ENCODE data around the gene LIF.

Gene LIF

DNA sequence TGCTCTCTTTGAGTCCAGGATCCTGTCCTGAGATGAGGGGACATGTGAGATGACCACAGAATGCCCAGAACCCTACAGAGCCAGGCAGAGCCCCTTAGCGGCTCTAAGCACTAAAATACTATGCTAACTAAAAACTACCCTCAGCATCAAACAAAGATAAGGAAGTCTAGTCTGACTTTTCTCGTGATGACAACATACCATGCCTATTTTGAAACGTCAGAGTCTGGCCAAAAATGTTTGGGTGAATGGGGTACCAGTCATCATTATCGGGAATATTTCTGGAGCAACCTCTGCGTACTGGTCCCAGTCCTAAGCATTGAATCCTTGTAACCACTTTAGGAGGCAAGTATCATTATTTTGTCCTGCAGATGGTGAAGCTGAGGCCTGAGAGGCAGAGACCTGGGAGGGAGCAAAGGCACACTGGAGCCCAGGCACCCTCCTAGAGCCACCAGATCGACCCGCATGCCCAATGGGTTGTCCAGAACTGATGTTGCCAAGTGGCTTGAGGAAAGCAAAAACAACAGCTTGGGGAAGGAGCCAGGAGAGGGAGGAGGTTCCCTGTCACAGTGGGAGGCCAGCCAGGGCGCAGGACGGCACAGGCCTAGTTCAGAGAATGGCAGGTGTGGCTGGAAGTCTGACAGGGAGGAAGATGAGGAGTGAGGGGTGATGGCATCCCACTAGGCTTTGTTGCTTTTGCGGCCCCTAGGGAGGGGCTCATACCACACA, 27.3 kb upstream of the LIF start:
- no peak for DNase-seq (ENCODE audit: low spot score)
- in situ Hi-C loops (cut with MboI; ENCODE audit: low sequenced_read_pairs, unreplicated experiment): no loop called here
- TF ChIP-seq, protein P1, sequence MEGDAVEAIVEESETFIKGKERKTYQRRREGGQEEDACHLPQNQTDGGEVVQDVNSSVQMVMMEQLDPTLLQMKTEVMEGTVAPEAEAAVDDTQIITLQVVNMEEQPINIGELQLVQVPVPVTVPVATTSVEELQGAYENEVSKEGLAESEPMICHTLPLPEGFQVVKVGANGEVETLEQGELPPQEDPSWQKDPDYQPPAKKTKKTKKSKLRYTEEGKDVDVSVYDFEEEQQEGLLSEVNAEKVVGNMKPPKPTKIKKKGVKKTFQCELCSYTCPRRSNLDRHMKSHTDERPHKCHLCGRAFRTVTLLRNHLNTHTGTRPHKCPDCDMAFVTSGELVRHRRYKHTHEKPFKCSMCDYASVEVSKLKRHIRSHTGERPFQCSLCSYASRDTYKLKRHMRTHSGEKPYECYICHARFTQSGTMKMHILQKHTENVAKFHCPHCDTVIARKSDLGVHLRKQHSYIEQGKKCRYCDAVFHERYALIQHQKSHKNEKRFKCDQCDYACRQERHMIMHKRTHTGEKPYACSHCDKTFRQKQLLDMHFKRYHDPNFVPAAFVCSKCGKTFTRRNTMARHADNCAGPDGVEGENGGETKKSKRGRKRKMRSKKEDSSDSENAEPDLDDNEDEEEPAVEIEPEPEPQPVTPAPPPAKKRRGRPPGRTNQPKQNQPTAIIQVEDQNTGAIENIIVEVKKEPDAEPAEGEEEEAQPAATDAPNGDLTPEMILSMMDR (IDR thresholded peaks at IDR 0.05; ENCODE audit: borderline replicate concordance, control extremely low read depth, extremely low read depth, insufficient read depth, missing control alignments): no peak

DNA sequence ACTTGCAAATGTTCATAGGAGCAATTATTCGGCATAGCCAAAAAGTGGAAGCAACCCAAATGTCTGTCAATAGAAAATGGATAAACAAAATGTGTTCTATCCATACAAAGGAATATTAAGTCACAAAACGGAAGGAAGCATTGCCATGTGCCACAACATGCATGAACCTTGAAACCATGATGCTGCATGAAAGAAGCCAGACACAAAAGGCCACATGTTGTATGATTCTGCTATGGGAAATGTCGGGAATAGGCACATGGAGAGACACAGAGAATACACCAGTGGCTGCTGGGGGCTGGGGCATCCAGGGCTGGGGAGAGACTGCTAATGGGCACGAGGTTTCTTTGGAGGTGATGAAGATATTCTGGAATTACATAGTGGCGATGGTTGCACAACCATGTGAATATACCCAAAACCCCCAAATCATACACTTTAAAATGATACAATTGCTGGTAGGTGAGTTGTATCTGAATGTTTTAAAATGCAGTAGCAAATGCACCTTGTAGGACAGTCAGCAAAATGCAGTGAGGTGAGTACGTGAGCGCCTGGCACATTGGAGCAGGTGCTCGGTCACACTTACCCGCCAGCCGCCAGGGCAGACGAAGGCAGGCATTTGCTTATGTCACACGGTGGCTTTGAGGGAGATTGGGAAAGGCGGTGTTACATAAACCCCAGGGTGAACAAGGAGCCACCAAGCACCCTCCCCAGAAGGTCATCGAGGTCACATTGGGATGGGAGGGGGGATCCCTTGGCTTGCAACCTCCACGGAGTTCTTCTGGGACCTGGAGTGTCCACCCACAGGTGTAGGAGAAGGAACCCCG, 26.4 kb upstream of the LIF start:
- in situ Hi-C loops (cut with MboI; ENCODE audit: low sequenced_read_pairs, unreplicated experiment): no loop called here

DNA sequence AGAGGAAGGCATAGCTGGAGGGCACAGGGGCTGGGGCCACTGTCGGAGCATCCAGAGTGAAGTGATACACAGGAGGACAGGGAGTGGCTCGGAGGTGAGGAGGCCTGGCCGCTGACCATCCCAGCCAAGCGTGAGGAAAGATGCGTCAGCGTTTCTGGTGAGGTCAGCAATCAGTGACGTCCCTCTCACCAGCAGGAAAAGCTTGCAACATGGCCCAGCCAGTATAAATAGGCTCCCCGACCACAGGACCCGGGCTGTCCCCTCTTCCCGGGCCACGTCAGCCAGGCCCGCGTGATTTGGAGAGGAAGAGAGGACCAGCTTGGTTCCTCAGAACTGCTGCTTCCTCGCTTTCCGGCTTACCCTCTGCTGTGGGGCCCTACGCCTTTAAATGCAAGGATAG, 24.3 kb upstream of the LIF start:
- no peak for DNase-seq (ENCODE audit: low spot score)
- TF ChIP-seq, protein P1 (IDR thresholded peaks at IDR 0.05; ENCODE audit: borderline replicate concordance, control extremely low read depth, extremely low read depth, insufficient read depth, missing control alignments): no peak

More for the DNA sequence above, 26.4 kb upstream of the LIF start:
- DNase-seq (ENCODE audit: low spot score): no peak
- TF ChIP-seq, protein P1 (IDR thresholded peaks at IDR 0.05; ENCODE audit: borderline replicate concordance, control extremely low read depth, extremely low read depth, insufficient read depth, missing control alignments): no peak

DNA sequence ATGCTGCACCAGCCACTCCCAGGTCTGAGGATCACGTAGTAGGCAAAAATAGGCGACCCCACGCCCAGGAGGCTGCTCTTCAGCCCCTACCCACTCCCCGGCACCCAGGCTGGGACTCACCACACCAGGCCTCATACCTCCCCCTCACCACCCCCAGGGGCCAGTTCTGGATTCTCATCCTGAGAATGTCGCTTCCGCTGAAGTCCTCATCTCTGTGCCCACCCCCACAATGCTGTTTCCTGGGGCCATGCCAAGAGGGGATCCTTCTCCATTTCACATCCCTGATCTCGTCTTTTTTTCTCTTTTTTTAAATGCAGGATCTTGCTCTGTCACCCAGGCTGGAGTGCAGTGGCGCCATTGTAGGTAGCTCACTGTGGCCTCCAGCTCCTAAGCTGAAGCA, 21.8 kb upstream of the LIF start:
- in situ Hi-C loops (cut with MboI; ENCODE audit: low sequenced_read_pairs, unreplicated experiment): loop anchor here (10.0 kb wide), 1 partner anchor 164 kb away; no protein-coding TSS in a partner anchor
- no peak for DNase-seq (ENCODE audit: low spot score)
- TF ChIP-seq, protein P1 (IDR thresholded peaks at IDR 0.05; ENCODE audit: borderline replicate concordance, control extremely low read depth, extremely low read depth, insufficient read depth, missing control alignments): no peak

More for the DNA sequence above, 24.3 kb upstream of the LIF start:
- in situ Hi-C loops (cut with MboI; ENCODE audit: low sequenced_read_pairs, unreplicated experiment): no loop called here

DNA sequence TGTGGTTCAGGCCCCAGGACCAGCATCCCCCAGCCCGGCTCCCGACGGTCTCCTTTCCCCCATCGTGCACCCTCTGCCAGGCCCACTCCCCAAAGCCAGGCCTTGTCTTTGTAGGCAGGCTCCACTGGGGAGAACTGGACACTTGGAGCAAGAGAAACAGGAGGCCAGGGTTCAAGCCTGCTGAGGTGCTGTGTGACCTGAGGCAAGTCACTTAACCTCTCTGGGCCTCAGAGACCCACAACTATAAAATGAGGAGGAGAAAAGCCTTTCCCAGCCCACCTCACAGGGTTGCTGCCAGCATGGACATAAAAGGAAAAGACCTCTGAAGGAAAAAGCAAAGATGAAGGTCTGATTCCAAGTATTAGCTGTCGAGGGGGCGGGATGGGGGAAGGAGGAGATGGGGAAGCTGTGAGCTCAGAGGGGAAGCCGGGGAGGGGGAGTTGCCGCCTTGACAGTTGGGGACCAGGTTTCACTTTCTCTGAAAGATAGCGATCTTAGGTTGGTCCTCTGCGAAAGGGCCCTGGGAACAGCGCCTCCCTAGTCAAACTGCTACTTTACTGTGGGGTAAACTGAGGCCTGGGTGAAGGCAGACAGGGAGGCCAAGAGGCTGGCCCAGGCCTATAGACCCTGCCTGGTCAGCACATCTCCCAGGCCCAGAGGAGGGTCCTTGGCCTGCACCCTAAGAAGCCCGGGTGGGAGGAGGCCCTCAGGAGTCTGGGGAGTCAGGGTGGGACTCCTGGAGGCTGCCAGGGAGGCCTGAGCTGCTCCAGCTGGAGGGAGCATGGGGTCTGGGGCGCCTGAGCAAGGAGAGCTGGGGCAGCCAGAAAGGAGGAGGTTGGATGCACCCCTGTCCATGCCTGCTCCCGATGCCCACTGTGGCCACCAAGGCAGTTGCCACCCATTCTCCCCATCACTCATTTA, 21.1 kb upstream of the LIF start:
- TF ChIP-seq, protein P1 (IDR thresholded peaks at IDR 0.05; ENCODE audit: borderline replicate concordance, control extremely low read depth, extremely low read depth, insufficient read depth, missing control alignments): no peak
- in situ Hi-C loops (cut with MboI; ENCODE audit: low sequenced_read_pairs, unreplicated experiment): loop anchor here (10.0 kb wide), 1 partner anchor 163 kb away; no protein-coding TSS in a partner anchor
- DNase-seq (ENCODE audit: low spot score): peak; percentile 68
